H9 (cell line): ENCODE data around the gene GPC3. TPM values are rescaled to one million over a fixed set of nuclear protein-coding genes. Genes with fewer than 3 reads are reported as not detected.
A peak's percentile ranks its signal among the peaks of the same experiment; 100 is the strongest.

Source experiments
- DNase-seq: peaks from one replicate; pipeline ENCODE4 v3.0.0-alpha.2; 2017
- H2AFZ ChIP-seq: one replicate; pipeline ENCODE4 v1.6.1; 2013; ENCODE audit warnings: mild to moderate bottlenecking, low read length, control low read depth, moderate library complexity
- H2AK5ac ChIP-seq: 2 replicates; pipeline ENCODE4 v1.6.1; 2013; ENCODE audit warnings: low read length, control low read depth, mixed read lengths; ENCODE audit not compliant: insufficient read length
- H2BK120ac ChIP-seq: one replicate; pipeline ENCODE4 v1.6.1; 2013; ENCODE audit warnings: low read depth, mild to moderate bottlenecking, low read length, control low read depth, inconsistent platforms; ENCODE audit not compliant: poor library complexity, severe bottlenecking
- H2BK12ac ChIP-seq: 2 replicates; pipeline ENCODE4 v1.6.1; 2013; ENCODE audit warnings: low read length, control low read depth, mixed read lengths, low read depth; ENCODE audit not compliant: insufficient read length
- H2BK15ac ChIP-seq: 2 replicates; pipeline ENCODE4 v1.6.1; 2013; ENCODE audit warnings: low read depth, low read length, control low read depth
- H2BK20ac ChIP-seq: one replicate; pipeline ENCODE4 v1.6.1; 2013; ENCODE audit warnings: low read depth, mild to moderate bottlenecking, low read length, control low read depth, inconsistent platforms; ENCODE audit not compliant: poor library complexity, severe bottlenecking
- H2BK5ac ChIP-seq: 2 replicates; pipeline ENCODE4 v1.6.1; 2013; ENCODE audit warnings: low read length, control low read depth, mixed read lengths; ENCODE audit not compliant: insufficient read length
- H3K14ac ChIP-seq: 2 replicates; pipeline ENCODE4 v1.6.1; 2013; ENCODE audit warnings: low read length, control low read depth; ENCODE audit not compliant: insufficient read depth
- H3K18ac ChIP-seq: 2 replicates; pipeline ENCODE4 v1.6.1; 2013; ENCODE audit warnings: low read depth, mild to moderate bottlenecking, mixed read lengths, low read length, control low read depth; ENCODE audit not compliant: insufficient read length
- H3K23ac ChIP-seq: 2 replicates; pipeline ENCODE4 v1.6.1; 2013; ENCODE audit warnings: low read length, control low read depth, mixed read lengths, low read depth; ENCODE audit not compliant: insufficient read length
- H3K23me2 ChIP-seq: 2 replicates; pipeline ENCODE4 v1.6.1; 2013; ENCODE audit warnings: low read depth, mild to moderate bottlenecking, mixed read lengths, low read length, control low read depth; ENCODE audit not compliant: insufficient read length, poor library complexity, severe bottlenecking
- H3K27ac ChIP-seq: 2 replicates; pipeline ENCODE4 v1.5.1; 2013; ENCODE audit warnings: low read length, control low read depth, mixed read lengths, low read depth; ENCODE audit not compliant: insufficient read length
- H3K27me3 ChIP-seq: 2 replicates; pipeline ENCODE4 v1.6.1; 2013; ENCODE audit warnings: low read length, control low read depth, inconsistent platforms; ENCODE audit not compliant: insufficient read depth
- H3K4ac ChIP-seq: 2 replicates; pipeline ENCODE4 v1.6.1; 2013; ENCODE audit warnings: low read depth, mild to moderate bottlenecking, control low read depth, inconsistent platforms, low read length, moderate library complexity
- H3K4me1 ChIP-seq: 2 replicates; pipeline ENCODE4 v1.6.1; 2013; ENCODE audit warnings: low read length, control low read depth, inconsistent platforms; ENCODE audit not compliant: insufficient read depth
- H3K4me2 ChIP-seq: 2 replicates; pipeline ENCODE4 v1.6.1; 2013; ENCODE audit warnings: low read length, control low read depth, mixed read lengths; ENCODE audit not compliant: insufficient read length, insufficient read depth
- H3K56ac ChIP-seq: 2 replicates; pipeline ENCODE4 v1.6.1; 2013; ENCODE audit warnings: low read depth, mild to moderate bottlenecking, mixed read lengths, low read length, control low read depth; ENCODE audit not compliant: insufficient read length
- H3K79me1 ChIP-seq: 2 replicates; pipeline ENCODE4 v1.6.1; 2013; ENCODE audit warnings: low read depth, mild to moderate bottlenecking, moderate library complexity, low read length, control low read depth, inconsistent platforms; ENCODE audit not compliant: insufficient read depth, poor library complexity, severe bottlenecking
- H3K79me2 ChIP-seq: 2 replicates; pipeline ENCODE4 v1.6.1; 2013; ENCODE audit warnings: low read length, control low read depth, inconsistent platforms; ENCODE audit not compliant: insufficient read depth
- H3K9ac ChIP-seq: 2 replicates; pipeline ENCODE4 v1.6.1; 2013; ENCODE audit warnings: low read length, control low read depth, mixed read lengths; ENCODE audit not compliant: insufficient read length; ENCODE audit errors: extremely low read depth
- H3K9me3 ChIP-seq: one replicate; pipeline ENCODE4 v1.6.1; 2013; ENCODE audit warnings: low read depth, low read length, inconsistent platforms; ENCODE audit not compliant: control insufficient read depth
- H3T11ph ChIP-seq: one replicate; pipeline ENCODE4 v1.6.1; 2013; ENCODE audit warnings: mild to moderate bottlenecking, low read length, control low read depth, inconsistent platforms
- H4K20me1 ChIP-seq: one replicate; pipeline ENCODE4 v1.6.1; 2013; ENCODE audit not compliant: control insufficient read depth, insufficient read length, insufficient read depth
- H4K5ac ChIP-seq: 2 replicates; pipeline ENCODE4 v1.6.1; 2013; ENCODE audit warnings: low read depth, mild to moderate bottlenecking, mixed read lengths, low read length, control low read depth; ENCODE audit not compliant: insufficient read length
- H4K8ac ChIP-seq: replicated peaks from 2 replicates; pipeline ENCODE4 v1.6.1; 2013; ENCODE audit warnings: low read length, control low read depth, mixed read lengths, low read depth; ENCODE audit not compliant: insufficient read length
- H4K91ac ChIP-seq: 2 replicates; pipeline ENCODE4 v1.6.1; 2013; ENCODE audit warnings: low read depth, mild to moderate bottlenecking, moderate library complexity, mixed read lengths, low read length, control low read depth; ENCODE audit not compliant: insufficient read length
- H3K27ac Mint-ChIP-seq, 3 experiments: 2 replicates in 2 of 3; 3 replicates in 1 of 3; pipeline ENCODE4 v1.8.0; 2020 to 2021; ENCODE audit warnings: mixed read lengths in 3 of 3, mild to moderate bottlenecking in 1 of 3, moderate library complexity in 1 of 3
- H3K27me3 Mint-ChIP-seq: 2 replicates; pipeline ENCODE4 v1.8.0; 2021; ENCODE audit warnings: low read depth, mild to moderate bottlenecking, moderate library complexity, mixed read lengths
- H3K36me3 Mint-ChIP-seq, 3 experiments: 2 replicates in 2 of 3; 3 replicates in 1 of 3; pipeline ENCODE4 v1.8.0; 2020 to 2021; ENCODE audit warnings: low read depth in 3 of 3, mixed read lengths in 3 of 3; ENCODE audit not compliant: insufficient read depth in 1 of 3
- H3K4me1 Mint-ChIP-seq, 2 experiments: 2 replicates each; pipeline ENCODE4 v1.8.0; 2020; ENCODE audit warnings: mixed read lengths in 2 of 2
- H3K4me3 Mint-ChIP-seq, 2 experiments: 2 replicates in 1 of 2; 3 replicates in 1 of 2; pipeline ENCODE4 v1.8.0; 2020 to 2021; ENCODE audit warnings: mild to moderate bottlenecking in 2 of 2, mixed read lengths in 2 of 2, moderate library complexity in 1 of 2
- H3K9me3 Mint-ChIP-seq, 2 experiments: 2 replicates in 1 of 2; 3 replicates in 1 of 2; pipeline ENCODE4 v1.8.0; 2020; ENCODE audit warnings: mild to moderate bottlenecking in 2 of 2, mixed read lengths in 2 of 2, moderate library complexity in 1 of 2
- CTCF ChIP-seq: fragments of 200-600 bp; sonication (generic); conservative IDR thresholded peaks from 3 replicates; pipeline ENCODE4 v1.8.0; 2021; ENCODE audit warnings: antibody characterized with exemption, mild to moderate bottlenecking
- WGBS: extraction: QIAGEN DNeasy Blood & Tissue Kit; methylation state at CpG from one replicate; pipeline ENCODE4 v1.1.7; 2013; ENCODE audit warnings: missing lambda C conversion rate, low lambda C conversion rate, mixed read lengths; ENCODE audit not compliant: insufficient read length; ENCODE audit errors: extremely low coverage; 5-methylcytosine and 5-hydroxymethylcytosine counted together
- total RNA-seq: library from RNA; stranded (reverse); gene quantifications from 2 replicates; pipeline ENCODE4 v1.2.1, GENCODE V29; 2021

GPC3 gene
- total RNA-seq, 1 experiment from 2014 or later = 108 TPM

- H2AFZ ChIP-seq = no peak overlapping the region
- peaks cover 27 to 36% of the 10 kb centered on the region in 2 experiments for H3K4me1 Mint-ChIP-seq
- H3K9ac ChIP-seq = no peak overlapping the region
- H3K23me2 ChIP-seq = no peaks in the 10 kb centered on the region
- H2BK120ac ChIP-seq = no peak overlapping the region
- no peaks in the 10 kb centered on the region for H3K9me3 ChIP-seq
- H2BK15ac ChIP-seq = no peak overlapping the region
- no peak overlapping the region for H2BK5ac ChIP-seq
- H3K4me3 Mint-ChIP-seq = no peak overlapping the region
- H3K4me2 ChIP-seq = no peak overlapping the region
- TF ChIP-seq CTCF = no peak
- peak overlapping the region in 1 of 3 experiments; percentile 59; a peak in 2 of 7 replicates for H3K27ac Mint-ChIP-seq
- no peak overlapping the region for H3K56ac ChIP-seq
- H3K14ac ChIP-seq = no peak overlapping the region
- H3K9me3 Mint-ChIP-seq = no peaks in the 10 kb centered on the region
- H2BK12ac ChIP-seq = no peak overlapping the region
- H3K27ac ChIP-seq = no peak overlapping the region
- no peak overlapping the region for H4K8ac ChIP-seq
- H3K27me3 ChIP-seq = no peaks in the 10 kb centered on the region
- H2AK5ac ChIP-seq = no peak overlapping the region
- no CpG with 5 or more reads among the region's 6 CpGs for WGBS
- H3K79me1 ChIP-seq = no peaks in the 10 kb centered on the region
- peaks cover 10% of the 10 kb centered on the region; the same call in 1 of the 2 replicates for H3K4me1 ChIP-seq
- no peak overlapping the region for H3K4ac ChIP-seq
- no peak overlapping the region for H2BK20ac ChIP-seq
- no peaks in the 10 kb centered on the region for H3K79me2 ChIP-seq
- H4K20me1 ChIP-seq = no peaks in the 10 kb centered on the region
- no peak overlapping the region for H3K18ac ChIP-seq
- no peak for DNase-seq
- H3K36me3 Mint-ChIP-seq = peaks cover 8 to 12% (median 9%) of the 10 kb centered on the region in 3 experiments; a peak in 6 of 7 replicates
- H3K23ac ChIP-seq = no peak overlapping the region
- no peak overlapping the region for H4K91ac ChIP-seq
- H3K27me3 Mint-ChIP-seq = no peaks in the 10 kb centered on the region
- H4K5ac ChIP-seq = no peak overlapping the region
- H3T11ph ChIP-seq = no peak overlapping the region
These were observed 454.4 kb downstream of the GPC3 start for GRCh38 chrX:133530960-133531359.
